Stimulated activated CD8-positive, alpha-beta memory T cell treated with anti-CD3 and anti-CD28 coated beads, Interleukin-7, amount 100 ng/mL, for 4 hours (primary cell): ENCODE measurements around the gene HIVEP3.

Experiments used
- DNase-seq, 2 donors: peaks; one replicate each; pipeline ENCODE4 v3.0.0-alpha.2; 2020; ENCODE audit warnings: low read depth in 2 of 2

The HIVEP3 gene

DNA sequence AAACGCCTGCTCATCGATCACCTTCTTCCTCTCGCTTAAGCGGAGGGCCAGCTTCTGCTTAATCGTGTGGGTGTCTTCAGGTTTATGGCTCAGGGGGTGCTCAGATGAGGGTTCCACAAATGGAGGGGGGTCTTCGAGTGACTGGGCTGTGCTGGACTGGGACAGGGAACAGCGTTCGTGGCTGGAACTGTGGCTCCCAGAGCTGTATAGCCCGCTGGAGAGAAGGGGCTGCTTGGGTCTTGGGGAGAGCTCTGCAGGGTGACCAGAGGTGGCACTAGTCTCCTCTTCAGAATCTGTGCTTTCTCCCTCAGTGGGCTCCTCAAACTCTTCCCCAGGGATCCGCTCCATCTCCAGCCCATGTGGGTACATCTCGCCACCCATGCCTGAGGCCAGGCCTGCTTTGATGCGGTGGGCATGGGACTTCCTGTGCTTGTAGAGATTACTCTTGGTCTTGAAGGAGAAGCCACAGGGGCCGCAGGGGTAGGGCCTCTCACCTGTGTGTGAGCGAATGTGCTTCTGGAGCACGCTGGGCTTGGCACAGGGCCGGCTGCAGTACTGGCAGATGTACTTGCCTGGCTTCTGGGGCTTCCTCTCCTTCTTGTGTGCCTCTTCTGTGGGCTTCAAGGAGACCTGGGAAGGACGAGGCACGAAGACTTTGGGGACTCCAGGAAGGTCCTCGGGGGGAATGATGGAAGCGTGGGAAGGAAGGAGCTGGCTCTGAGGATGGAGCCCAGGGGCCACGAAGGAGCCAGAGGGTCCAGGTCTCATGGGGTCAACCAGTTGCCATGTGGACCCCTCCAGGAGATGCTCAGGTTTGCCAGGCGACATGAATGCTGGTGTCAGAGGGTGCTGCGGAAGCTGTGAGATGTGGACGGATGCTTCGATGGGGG is 334.8 kb downstream of the HIVEP3 start:
- DNase-seq, result no peak

- no peak for DNase-seq
Measured at GRCh38 chr1:41582851-41583657, 335.7 kb downstream of the HIVEP3 start.

DNA sequence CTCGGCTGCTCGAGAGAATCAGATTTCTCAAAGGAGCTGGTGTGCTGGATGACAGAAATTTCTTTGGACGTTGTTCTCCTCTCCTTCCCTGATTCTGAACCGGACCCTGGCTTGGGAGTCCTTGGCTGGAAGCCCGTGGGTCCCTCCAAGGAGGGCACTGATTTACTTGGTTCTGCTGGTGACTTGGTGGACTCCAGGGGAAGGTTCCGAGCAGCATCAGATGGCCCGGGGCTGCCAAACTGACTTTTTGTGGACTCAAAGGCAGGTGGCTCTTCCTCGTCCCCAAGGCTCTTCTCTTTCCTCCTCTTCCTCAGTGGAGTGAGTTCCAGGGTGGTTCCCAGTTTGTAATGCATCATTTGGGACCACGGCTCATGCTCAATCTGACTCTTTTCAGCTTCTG is 336.4 kb downstream of the HIVEP3 start:
- no peak for DNase-seq

- DNase-seq, result no peak
Measured at GRCh38 chr1:41582004-41582325, 336.8 kb downstream of the HIVEP3 start.

- no peak for DNase-seq
Measured at GRCh38 chr1:41581216-41582003, 337.3 kb downstream of the HIVEP3 start.

DNA sequence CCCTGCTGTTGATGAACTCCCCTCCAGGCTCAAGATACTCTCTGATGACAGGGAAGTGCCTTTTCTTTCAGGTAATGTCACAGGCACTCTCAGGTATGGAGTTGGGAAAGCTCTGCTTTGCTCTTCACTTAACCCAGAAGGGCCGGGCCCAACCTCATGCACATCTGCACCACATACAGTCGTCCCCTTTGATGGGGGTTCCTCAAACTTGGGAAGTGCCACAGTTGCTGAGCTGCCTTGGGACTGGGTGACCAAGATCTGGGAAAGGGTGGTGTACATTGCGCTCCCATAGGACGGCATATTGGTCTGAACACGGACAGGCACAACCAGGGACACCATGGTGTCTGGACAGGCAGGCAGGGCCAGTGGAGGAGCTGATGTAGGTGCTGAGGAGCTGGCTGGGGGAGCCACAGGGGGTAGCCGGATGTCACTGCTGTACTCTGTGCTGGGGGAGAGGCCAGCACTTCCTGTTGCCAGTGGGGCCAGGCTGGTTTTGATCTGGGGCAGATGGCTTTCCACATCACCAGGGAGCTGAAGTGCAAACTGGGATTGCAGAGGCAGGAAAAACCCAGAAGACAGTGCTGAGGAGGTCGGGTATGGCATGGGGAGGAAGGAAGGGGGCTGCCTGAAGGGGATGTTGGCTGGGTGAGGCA is 338.1 kb downstream of the HIVEP3 start:
- DNase-seq, result no peak

- no peak for DNase-seq
Measured at GRCh38 chr1:41580021-41580420, 338.7 kb downstream of the HIVEP3 start.

DNA sequence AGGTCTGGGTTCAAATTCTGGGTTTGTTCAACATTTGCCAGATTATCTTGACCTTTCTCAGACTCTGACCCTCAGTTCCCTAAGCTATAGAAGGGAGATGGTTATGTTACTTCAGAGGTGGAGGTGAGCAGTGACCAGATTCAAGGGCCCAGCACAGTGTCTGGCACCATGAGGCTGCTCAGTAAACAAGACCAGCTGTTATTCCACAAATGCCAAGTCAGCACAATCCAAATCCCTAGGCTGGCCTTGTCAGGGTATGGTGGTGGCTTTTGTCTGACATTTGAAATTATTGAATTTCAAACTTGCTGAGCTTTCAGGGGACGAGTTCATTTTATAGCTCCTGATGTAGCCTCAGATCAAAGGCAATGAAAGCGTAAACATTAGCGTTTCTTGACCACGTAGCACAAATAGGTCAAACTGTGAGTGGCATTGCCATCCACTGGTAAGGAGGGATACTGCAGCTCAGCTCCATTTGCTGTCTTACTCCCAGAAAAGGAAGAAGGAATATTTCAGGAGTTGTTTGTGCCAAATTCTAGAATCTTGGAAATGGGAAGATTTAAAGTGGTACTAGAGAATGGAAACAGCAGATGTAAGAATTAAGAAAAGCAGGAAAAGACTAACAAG is 339.9 kb downstream of the HIVEP3 start:
- no peak for DNase-seq

GRCh38 chr1:41576620-41577019 is 342.1 kb downstream of the HIVEP3 start:
- no peak for DNase-seq

DNA sequence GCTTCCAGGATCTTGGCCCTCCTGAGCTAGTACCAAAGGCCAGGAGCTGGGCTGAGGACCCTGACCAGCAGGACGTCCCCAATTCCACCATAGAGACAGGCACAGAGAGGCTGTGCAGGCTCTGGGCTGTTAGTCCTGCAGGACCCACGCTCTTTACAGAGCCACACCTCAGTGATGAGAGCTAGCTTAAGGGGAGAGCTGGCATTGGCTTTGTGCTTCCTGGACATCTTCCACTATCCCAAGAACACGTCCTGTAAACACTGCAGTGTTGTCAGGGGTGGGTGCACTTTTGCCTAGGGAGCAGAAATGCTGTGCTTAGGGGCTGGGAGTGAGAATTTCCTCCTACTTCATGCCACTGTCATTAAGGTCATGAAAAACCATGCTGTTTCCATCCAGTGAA is 342.5 kb downstream of the HIVEP3 start:
- no peak for DNase-seq

- DNase-seq, result no peak
Measured at GRCh38 chr1:41574842-41575241, 343.9 kb downstream of the HIVEP3 start.

GRCh38 chr1:41573785-41574713 is 344.7 kb downstream of the HIVEP3 start:
- DNase-seq, result peak; percentile 60 to 69

DNA sequence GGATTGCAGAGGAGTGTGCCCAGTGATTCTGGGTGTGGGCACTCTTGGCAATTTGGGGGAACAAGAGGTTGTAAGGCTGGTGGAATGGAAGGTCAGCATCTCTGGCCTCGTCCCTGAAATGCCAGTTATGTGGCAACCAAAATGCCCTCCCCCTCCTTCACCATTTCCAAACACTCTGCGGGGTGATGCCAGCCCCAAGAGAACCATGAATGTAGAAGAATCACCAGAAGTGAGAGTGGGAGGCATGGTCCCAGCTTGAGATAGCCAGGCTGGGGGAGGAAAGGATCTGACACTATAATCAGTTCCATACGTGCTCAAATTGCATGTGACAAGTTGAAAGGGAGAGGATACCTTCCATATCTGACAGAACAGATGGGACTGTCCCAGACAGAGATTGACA is 345.5 kb downstream of the HIVEP3 start:
- no peak for DNase-seq

- DNase-seq, result no peak
Measured at GRCh38 chr1:41572224-41572623, 346.5 kb downstream of the HIVEP3 start.

DNA sequence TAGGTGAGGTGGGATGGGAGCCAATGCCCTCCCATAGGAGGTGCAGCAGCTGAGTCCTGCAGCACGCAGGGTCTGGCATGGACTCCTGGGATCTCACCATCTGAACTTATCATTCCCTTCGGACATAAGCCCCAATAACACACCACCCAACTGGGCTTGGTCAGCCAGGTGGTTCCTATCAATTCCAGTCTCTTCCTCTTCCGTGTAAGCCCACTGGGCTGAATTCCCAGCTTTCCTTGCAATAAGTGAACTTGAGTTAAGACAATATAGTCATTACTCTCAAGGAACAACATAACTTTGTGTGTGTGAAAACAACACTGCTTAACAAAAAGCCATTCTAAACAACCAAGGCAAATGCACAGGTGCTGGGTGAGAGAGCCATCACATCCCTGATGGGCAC is 347.7 kb downstream of the HIVEP3 start:
- no peak for DNase-seq

- DNase-seq, result no peak
Measured at GRCh38 chr1:41568204-41568603, 350.5 kb downstream of the HIVEP3 start.

DNA sequence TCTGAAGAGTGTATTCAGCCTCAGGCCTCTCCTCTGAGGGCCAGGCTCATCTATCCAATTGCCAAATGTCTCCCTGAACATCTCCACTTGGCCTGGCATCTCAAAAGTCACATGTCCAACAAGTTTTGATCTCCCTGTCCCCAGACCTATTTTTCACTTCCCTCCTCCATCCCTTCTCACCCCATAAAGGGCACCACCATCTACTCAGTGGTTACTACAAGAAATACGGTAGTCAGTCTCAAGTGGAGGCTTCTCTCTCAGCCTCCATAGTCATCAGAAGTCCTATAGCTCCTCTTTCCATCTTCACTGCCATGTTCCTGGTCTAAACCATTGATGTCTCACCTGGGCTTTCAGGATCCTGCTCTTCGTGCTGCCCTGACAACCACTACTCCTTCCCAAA is 351.8 kb downstream of the HIVEP3 start:
- no peak for DNase-seq

- DNase-seq, result no peak
Measured at GRCh38 chr1:41566274-41566885, 352.3 kb downstream of the HIVEP3 start.

DNA sequence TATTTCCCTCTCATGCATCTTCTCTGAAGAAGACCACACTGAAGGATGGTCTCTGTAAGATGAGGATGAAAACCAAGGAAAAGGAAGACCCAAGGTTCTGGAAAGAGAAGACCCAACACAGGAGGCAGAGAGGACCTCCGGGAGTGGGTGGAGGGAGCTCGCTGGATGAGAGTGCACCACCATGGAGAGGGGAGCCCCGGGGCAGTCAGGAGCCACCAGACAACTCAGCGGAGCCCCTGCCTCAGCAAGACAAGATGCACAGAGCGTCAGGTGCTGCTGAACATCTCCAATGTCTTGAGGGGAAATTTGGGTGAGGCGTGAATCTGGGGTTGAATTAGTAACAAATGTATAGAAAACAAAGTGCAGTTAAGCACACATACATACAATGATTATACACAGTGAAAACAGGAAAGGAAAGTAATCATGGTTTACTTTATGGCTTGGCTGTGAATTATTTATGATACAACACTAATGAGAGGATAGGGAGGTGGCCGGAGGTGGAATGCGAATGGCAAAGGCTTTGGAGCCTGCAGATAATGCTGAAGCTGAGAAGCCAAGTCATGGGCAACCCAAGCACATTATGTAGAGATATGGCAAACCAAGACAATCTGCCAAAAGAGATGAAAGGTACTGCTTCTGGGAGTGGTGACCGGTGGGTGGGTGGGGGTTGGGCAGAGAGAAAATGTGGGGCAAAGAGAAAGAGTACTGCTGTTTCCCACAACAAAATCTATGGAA is 353.8 kb downstream of the HIVEP3 start:
- no peak for DNase-seq
